Mucosa of descending colon (tissue), 3 donors: ENCODE results near the gene MYOM3. TPM values are rescaled to one million over a fixed set of nuclear protein-coding genes. Genes with fewer than 3 reads are reported as not detected.

ENCODE experiments used
- ATAC-seq: fragments of 200-7000 bp; cut with Tn5 transposase; one replicate; pipeline ENCODE4 v1.9.1; 2020; ENCODE audit warnings: mild to moderate bottlenecking, moderate library complexity
- DNase-seq, 3 donors: peaks; one replicate each; pipeline ENCODE4 v3.0.0-alpha.2; 2020
- H3K36me3 ChIP-seq: fragments of 200-600 bp; one replicate; pipeline ENCODE4 v1.8.0; 2021; ENCODE audit warnings: low read depth, mild to moderate bottlenecking
- H3K4me1 ChIP-seq: fragments of 200-600 bp; one replicate; pipeline ENCODE4 v1.8.0; 2021; ENCODE audit warnings: low read depth, mild to moderate bottlenecking
- H3K4me3 ChIP-seq: fragments of 200-600 bp; one replicate; pipeline ENCODE4 v1.8.0; 2021; ENCODE audit warnings: mild to moderate bottlenecking
- H3K9me3 ChIP-seq: fragments of 200-600 bp; one replicate; pipeline ENCODE4 v1.8.0; 2021; ENCODE audit warnings: mild to moderate bottlenecking
- CTCF ChIP-seq: fragments of 200-600 bp; IDR thresholded peaks from one replicate; pipeline ENCODE4 v1.8.0; 2022; ENCODE audit warnings: antibody characterized with exemption, mild to moderate bottlenecking
- intact Hi-C, 2 donors: fragments of 100-400 bp; cut with DNase I in 1 of 2; cut with micrococcal nuclease in 1 of 2; formaldehyde crosslinking; loops; one replicate each; pipeline versions ENCODE4 v1.11.0 to v1.11.1; 2022; cut with DNase I, micrococcal nuclease
- total RNA-seq, 3 donors: library from RNA; stranded (reverse); fragmentation: NEBNext Ultra II Directional in 2 of 3; extraction: Animal tissue kit (Norgen Biotek cat#: 25700) in 2 of 3; gene quantifications; one replicate each; pipeline versions ENCODE4 v1.2.1 to v1.2.4, GENCODE V29; 2021 to 2023
- donor health status: DM: no; HTN: no; CAD: no; lungs with moderate emphysema.
- donor health status: DM: no; HTN: no; CAD: no.
- donor health status: DM: no; HTN: yes; CAD: no.

Gene MYOM3
- total RNA-seq, 3 donors from 2014 or later = 2.6 to 3.4 (median 2.7) TPM

- no peak for DNase-seq
- no peaks in the 10 kb centered on the region for H3K9me3 ChIP-seq
- H3K36me3 ChIP-seq = no peaks in the 10 kb centered on the region
- no peak for ATAC-seq
- no peak for TF ChIP-seq CTCF
- intact Hi-C loops = no loop called here
- no peak overlapping the region for H3K4me3 ChIP-seq
- no peaks in the 10 kb centered on the region for H3K4me1 ChIP-seq
Measured at GRCh38 chr1:24134376-24134775, 22.4 kb upstream of the MYOM3 start.

DNA sequence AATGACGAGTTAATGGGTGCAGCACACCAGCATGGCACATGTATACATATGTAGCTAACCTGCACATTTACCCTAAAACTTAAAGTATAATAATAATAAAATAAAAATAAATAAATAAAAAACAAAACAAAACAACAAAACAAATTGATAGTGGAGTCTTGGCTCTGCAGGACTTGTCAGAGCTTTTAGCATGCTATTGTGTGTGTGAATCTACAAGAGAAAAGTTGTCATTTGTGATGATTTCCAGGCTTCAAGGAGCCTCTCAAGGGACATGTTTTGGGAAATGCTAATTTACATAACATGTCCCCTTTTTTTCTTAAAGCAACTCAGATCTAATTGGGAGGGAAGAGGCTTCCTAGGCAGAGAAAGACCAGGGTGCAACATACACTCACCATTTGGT is 21.9 kb upstream of the MYOM3 start:
- DNase-seq (no peak), ATAC-seq (no peak)
- no peaks in the 10 kb centered on the region for H3K9me3 ChIP-seq
- intact Hi-C loops = no loop called here
- H3K4me3 ChIP-seq = no peak overlapping the region
- H3K4me1 ChIP-seq = no peaks in the 10 kb centered on the region
- TF ChIP-seq CTCF = no peak
- no peaks in the 10 kb centered on the region for H3K36me3 ChIP-seq

GRCh38 chr1:24130385-24130784 is 18.4 kb upstream of the MYOM3 start:
- Histone ChIP-seq H3K4me3 (no peak overlapping the region), H3K9me3 (no peaks in the 10 kb centered on the region), H3K36me3 (no peaks in the 10 kb centered on the region), H3K4me1 (no peaks in the 10 kb centered on the region)
- DNase-seq (no peak), ATAC-seq (no peak)
- no peak for TF ChIP-seq CTCF
- intact Hi-C loops = no loop called here

- no peaks in the 10 kb centered on the region for H3K4me1 ChIP-seq
- H3K4me3 ChIP-seq = no peak overlapping the region
- no peaks in the 10 kb centered on the region for H3K36me3 ChIP-seq
- no peak for TF ChIP-seq CTCF
- intact Hi-C loops = no loop called here
- no peaks in the 10 kb centered on the region for H3K9me3 ChIP-seq
- DNase-seq (no peak), ATAC-seq (peak; percentile 68)
Measured at GRCh38 chr1:24127801-24128363, 15.9 kb upstream of the MYOM3 start.

- ATAC-seq (no peak), DNase-seq (no peak)
- H3K4me3 ChIP-seq = no peak overlapping the region
- intact Hi-C loops = no loop called here
- TF ChIP-seq CTCF = no peak
- H3K36me3 ChIP-seq = no peaks in the 10 kb centered on the region
- no peaks in the 10 kb centered on the region for H3K9me3 ChIP-seq
- H3K4me1 ChIP-seq = no peaks in the 10 kb centered on the region
Measured at GRCh38 chr1:24127134-24127800, 15.3 kb upstream of the MYOM3 start.
